ENCODE data around the gene RPL31. TPM values are rescaled to one million over a fixed set of nuclear protein-coding genes. Genes with fewer than 3 reads are reported as not detected.

RPL31 gene
- total RNA-seq, 3 donors from 2014 or later (not counting 1 experiment from before 2014, with no cell fraction given), result 797 to 996 (median 940) TPM

DNA sequence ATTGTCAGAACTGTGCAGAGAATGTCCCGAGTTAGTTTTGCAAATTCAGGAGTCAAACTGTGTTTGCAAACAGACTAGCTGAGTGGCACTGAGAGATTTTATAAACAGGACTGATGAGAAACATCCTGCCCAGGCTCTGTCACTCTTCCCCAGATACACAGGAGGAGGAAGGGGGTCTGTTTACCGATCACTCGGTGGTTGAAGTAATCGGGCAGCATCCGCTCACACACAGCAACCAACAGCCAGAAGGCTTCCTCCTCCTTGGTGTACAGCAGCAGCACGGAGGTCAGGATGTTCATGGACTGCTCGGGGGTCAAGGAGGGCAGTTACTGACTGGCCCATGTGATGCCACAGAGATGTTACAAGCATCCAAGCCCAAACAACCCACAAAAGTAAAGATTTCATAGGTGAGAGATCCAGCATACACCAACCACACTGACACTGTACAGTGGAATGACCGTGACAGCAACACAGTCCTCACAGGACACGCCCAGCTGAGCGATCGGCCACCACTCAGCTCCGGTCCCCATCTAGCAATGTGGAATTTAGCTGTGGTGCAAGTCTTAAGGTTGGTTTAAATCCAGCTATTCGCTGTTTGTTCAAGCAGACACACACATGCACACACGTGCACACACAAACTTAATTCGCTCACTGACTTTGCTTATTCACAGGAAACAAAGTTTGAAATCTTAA is 30.1 kb downstream of the RPL31 start:
- no peak overlapping the region for H3K27ac ChIP-seq (ENCODE audit: low read length)
- Mint-ChIP-seq H3K4me3 (no peak overlapping the region), H3K4me1 (no peaks in the 10 kb centered on the region), H3K9me3 (no peaks in the 10 kb centered on the region), H3K36me3 (no peaks in the 10 kb centered on the region), H3K27ac (no peak overlapping the region), H3K27me3 (ENCODE audit: low read depth in 2 of 2) (peaks cover 0 to 7% of the 10 kb centered on the region in 2 donors)
- ATAC-seq, result no peak
- TF ChIP-seq, protein P1, sequence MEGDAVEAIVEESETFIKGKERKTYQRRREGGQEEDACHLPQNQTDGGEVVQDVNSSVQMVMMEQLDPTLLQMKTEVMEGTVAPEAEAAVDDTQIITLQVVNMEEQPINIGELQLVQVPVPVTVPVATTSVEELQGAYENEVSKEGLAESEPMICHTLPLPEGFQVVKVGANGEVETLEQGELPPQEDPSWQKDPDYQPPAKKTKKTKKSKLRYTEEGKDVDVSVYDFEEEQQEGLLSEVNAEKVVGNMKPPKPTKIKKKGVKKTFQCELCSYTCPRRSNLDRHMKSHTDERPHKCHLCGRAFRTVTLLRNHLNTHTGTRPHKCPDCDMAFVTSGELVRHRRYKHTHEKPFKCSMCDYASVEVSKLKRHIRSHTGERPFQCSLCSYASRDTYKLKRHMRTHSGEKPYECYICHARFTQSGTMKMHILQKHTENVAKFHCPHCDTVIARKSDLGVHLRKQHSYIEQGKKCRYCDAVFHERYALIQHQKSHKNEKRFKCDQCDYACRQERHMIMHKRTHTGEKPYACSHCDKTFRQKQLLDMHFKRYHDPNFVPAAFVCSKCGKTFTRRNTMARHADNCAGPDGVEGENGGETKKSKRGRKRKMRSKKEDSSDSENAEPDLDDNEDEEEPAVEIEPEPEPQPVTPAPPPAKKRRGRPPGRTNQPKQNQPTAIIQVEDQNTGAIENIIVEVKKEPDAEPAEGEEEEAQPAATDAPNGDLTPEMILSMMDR (IDR thresholded peaks at IDR 0.05), result no peak
- H3K27me3 ChIP-seq (ENCODE audit: control insufficient read depth, insufficient read depth, low read length), result no peaks in the 10 kb centered on the region
- no peak overlapping the region for H3K4me3 ChIP-seq (ENCODE audit: low read length)
- H3K4me1 ChIP-seq (ENCODE audit: control insufficient read depth, insufficient read depth, low read length), result no peaks in the 10 kb centered on the region
- DNase-seq, result no peak
- no peaks in the 10 kb centered on the region for H3K36me3 ChIP-seq (ENCODE audit: control insufficient read depth, insufficient read depth, low read length)
- H3K9me3 ChIP-seq (ENCODE audit: control insufficient read depth, insufficient read depth, low read length), result no peaks in the 10 kb centered on the region
- 94% methylated on average over 14 of the region's 15 CpGs for WGBS (ENCODE audit: insufficient coverage)
- intact Hi-C loops (cut with micrococcal nuclease), result no loop called here

DNA sequence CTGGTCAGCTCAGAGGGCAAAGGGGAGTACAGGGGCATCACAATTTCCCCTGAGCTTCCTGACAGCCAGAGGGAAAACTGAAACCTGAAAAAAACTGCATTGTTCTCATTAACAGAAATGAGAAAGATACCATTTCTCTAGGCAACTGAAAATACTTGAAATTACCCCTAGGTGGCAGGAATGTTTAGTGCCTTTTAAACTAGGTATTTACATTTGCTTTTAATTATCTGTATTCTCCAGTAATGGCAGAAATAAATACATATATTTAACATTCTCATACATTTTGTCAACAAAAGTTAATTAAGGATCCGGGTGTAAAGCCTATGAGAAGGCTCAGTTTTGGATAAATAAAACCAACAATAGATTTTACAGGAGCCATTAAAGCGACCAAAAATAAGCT is 34.5 kb downstream of the RPL31 start:
- no peak overlapping the region for H3K4me3 ChIP-seq (ENCODE audit: low read length)
- Mint-ChIP-seq H3K4me1 (no peaks in the 10 kb centered on the region), H3K27ac (no peak overlapping the region), H3K9me3 (no peaks in the 10 kb centered on the region), H3K27me3 (ENCODE audit: low read depth in 2 of 2) (peaks cover 2 to 13% of the 10 kb centered on the region in 2 donors), H3K4me3 (no peak overlapping the region), H3K36me3 (no peaks in the 10 kb centered on the region)
- no peaks in the 10 kb centered on the region for H3K4me1 ChIP-seq (ENCODE audit: control insufficient read depth, insufficient read depth, low read length)
- WGBS (ENCODE audit: insufficient coverage), result 97% methylated on average over 2 of the region's 2 CpGs
- H3K9me3 ChIP-seq (ENCODE audit: control insufficient read depth, insufficient read depth, low read length), result no peaks in the 10 kb centered on the region
- H3K27ac ChIP-seq (ENCODE audit: low read length), result no peak overlapping the region
- ATAC-seq (no peak), DNase-seq (no peak)
- TF ChIP-seq, protein P1 (IDR thresholded peaks at IDR 0.05), result no peak
- no peaks in the 10 kb centered on the region for H3K27me3 ChIP-seq (ENCODE audit: control insufficient read depth, insufficient read depth, low read length)
- no peaks in the 10 kb centered on the region for H3K36me3 ChIP-seq (ENCODE audit: control insufficient read depth, insufficient read depth, low read length)
- intact Hi-C loops (cut with micrococcal nuclease), result loop anchor here (5.0 kb wide), 1 partner anchor 116 kb away; the partner anchor contains the start of gene TBC1D8

DNA sequence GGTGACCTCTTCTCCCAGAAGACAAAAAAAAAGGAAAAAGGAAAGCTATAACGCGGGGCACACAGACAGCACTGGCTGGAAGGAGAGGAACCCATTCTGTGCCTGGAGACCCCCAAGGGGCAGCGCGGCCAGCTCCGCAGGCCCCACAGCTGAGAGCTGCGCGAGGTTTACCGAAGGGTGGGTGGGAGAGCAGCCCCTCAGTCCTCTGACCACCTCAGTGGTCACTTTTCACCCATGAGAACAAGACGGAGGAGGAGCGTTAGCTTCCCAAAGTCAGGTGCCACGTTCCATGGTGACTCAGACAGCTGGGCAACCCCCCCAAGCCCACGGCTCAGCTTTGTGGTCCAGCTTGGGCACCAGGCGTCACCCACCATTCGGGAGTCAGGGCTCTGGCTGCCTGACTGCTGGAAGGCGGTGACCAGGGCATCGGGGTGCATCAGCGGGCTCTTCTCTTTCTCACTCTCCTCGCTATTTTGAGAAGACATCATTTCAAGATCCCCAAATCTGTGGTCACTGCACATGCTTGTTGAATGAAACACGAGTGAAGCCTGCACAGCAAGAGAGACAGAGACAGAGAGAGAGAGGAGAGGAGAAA is 35.2 kb downstream of the RPL31 start:
- DNase-seq (no peak), ATAC-seq (no peak)
- no peaks in the 10 kb centered on the region for H3K9me3 Mint-ChIP-seq
- no peaks in the 10 kb centered on the region for H3K36me3 Mint-ChIP-seq
- Histone ChIP-seq H3K27me3 (ENCODE audit: control insufficient read depth, insufficient read depth, low read length) (no peaks in the 10 kb centered on the region), H3K36me3 (ENCODE audit: control insufficient read depth, insufficient read depth, low read length) (no peaks in the 10 kb centered on the region), H3K4me3 (ENCODE audit: low read length) (no peak overlapping the region), H3K9me3 (ENCODE audit: control insufficient read depth, insufficient read depth, low read length) (no peaks in the 10 kb centered on the region), H3K4me1 (ENCODE audit: control insufficient read depth, insufficient read depth, low read length) (no peaks in the 10 kb centered on the region), H3K27ac (ENCODE audit: low read length) (no peak overlapping the region)
- H3K27ac Mint-ChIP-seq, result no peak overlapping the region
- peaks cover 2 to 7% of the 10 kb centered on the region in 2 donors for H3K27me3 Mint-ChIP-seq (ENCODE audit: low read depth in 2 of 2)
- no peaks in the 10 kb centered on the region for H3K4me1 Mint-ChIP-seq
- TF ChIP-seq, protein P1 (IDR thresholded peaks at IDR 0.05), result no peak
- no peak overlapping the region for H3K4me3 Mint-ChIP-seq
- intact Hi-C loops (cut with micrococcal nuclease), result loop anchor here (5.0 kb wide), 1 partner anchor 115 kb away; the partner anchor contains the start of gene TBC1D8
- 93% methylated on average over 19 of the region's 19 CpGs for WGBS (ENCODE audit: insufficient coverage)

Measured in natural killer cell (primary cell).